Measurements from ENCODE around the gene C1orf210. TPM values are rescaled to one million over a fixed set of nuclear protein-coding genes. Genes with fewer than 3 reads are reported as not detected.

The C1orf210 gene
- total and polyA plus RNA-seq, 2 donors (not counting 1 experiment from before 2014, with no cell fraction given): not detected

DNA sequence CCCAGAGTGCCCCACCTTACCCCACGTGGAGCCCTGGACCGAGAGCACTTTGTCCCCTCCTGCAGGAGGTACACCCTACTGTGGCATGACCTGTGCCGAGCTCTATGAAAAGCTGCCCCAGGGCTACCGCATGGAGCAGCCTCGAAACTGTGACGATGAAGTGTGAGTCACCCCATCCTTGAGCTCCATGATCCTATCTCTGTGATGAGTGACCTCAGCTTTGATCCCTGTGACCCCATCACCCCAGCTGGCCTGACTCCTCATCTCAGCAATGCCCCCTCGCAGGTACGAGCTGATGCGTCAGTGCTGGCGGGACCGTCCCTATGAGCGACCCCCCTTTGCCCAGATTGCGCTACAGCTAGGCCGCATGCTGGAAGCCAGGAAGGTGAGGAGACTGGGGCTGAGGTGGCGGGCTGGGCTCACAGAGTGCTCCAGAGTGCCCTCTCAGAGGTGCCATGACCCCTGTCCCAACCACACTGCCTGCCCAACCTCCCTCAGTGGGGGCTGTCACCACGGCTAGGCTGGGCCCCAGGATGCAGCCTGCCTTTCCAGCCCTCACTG lies 36.0 kb upstream of the C1orf210 start:
- Histone ChIP-seq H3K9ac (ENCODE audit: low read length) (no peak overlapping the region), H3K4me2 (replicated peaks; ENCODE audit: low read depth, low read length, poor library complexity, severe bottlenecking) (no peak overlapping the region), H3K36me3 (replicated peaks in 1 of 2; ENCODE audit: control extremely low read depth in 1 of 2, control insufficient read depth in 1 of 2, extremely low read depth in 1 of 2, insufficient read depth in 2 of 2, low read length in 1 of 2) (no peaks in the 10 kb centered on the region), H3K9me3 (ENCODE audit: control extremely low read depth in 1 of 3, control insufficient read depth in 2 of 3, insufficient read depth in 1 of 3, low read length in 2 of 3) (peaks cover 0 to 6% (median 4%) of the 10 kb centered on the region in 3 donors), H3K27me3 (replicated peaks in 1 of 4; ENCODE audit: control extremely low read depth in 1 of 4, control insufficient read depth in 3 of 4, insufficient read depth in 4 of 4, low read length in 3 of 4) (no peaks in the 10 kb centered on the region), H3K4me3 (ENCODE audit: control extremely low read depth in 1 of 5, extremely low read depth in 1 of 5, insufficient read depth in 1 of 5, low read depth in 2 of 5, low read length in 4 of 5) (no peak overlapping the region), H3K79me2 (ENCODE audit: control insufficient read depth, insufficient read depth, low read length) (no peaks in the 10 kb centered on the region), H3K4me1 (ENCODE audit: control insufficient read depth in 2 of 2, insufficient read depth in 2 of 2, low read length in 2 of 2) (no peaks in the 10 kb centered on the region), H3K27ac (ENCODE audit: low read length in 2 of 2) (no peak overlapping the region), H2AFZ (ENCODE audit: insufficient read depth, low read depth, low read length, poor library complexity, severe bottlenecking) (no peak overlapping the region), H4K20me1 (ENCODE audit: control insufficient read depth, insufficient read depth, low read length, poor library complexity, severe bottlenecking) (no peaks in the 10 kb centered on the region)
- WGBS (ENCODE audit: insufficient coverage): 96% methylated on average over 14 of the region's 16 CpGs
- ChIA-PET POLR2A (no interaction called here), CTCF (interaction anchor here (1.0 kb wide), 1 partner anchor 94 kb away, joined by 6 read pairs; no protein-coding TSS in a partner anchor)
- H3K27me3 Mint-ChIP-seq: no peaks in the 10 kb centered on the region
- H3K4me1 Mint-ChIP-seq: no peaks in the 10 kb centered on the region
- intact Hi-C loops (cut with micrococcal nuclease): no loop called here
- H3K4me3 Mint-ChIP-seq: no peak overlapping the region
- DNase-seq: no peak
- no peak for TF ChIP-seq EZH2 (IDR thresholded peaks at IDR 0.05; ENCODE audit: borderline replicate concordance, insufficient read depth, low read depth, low read length, poor library complexity, severe bottlenecking)
- TF ChIP-seq CTCF (IDR thresholded peaks at IDR 0.05): no peak
- ATAC-seq (ENCODE audit: low read depth): no peak
- no peak overlapping the region for H3K27ac Mint-ChIP-seq
- peaks cover 6% of the 10 kb centered on the region for H3K9me3 Mint-ChIP-seq (ENCODE audit: insufficient read depth)

DNA sequence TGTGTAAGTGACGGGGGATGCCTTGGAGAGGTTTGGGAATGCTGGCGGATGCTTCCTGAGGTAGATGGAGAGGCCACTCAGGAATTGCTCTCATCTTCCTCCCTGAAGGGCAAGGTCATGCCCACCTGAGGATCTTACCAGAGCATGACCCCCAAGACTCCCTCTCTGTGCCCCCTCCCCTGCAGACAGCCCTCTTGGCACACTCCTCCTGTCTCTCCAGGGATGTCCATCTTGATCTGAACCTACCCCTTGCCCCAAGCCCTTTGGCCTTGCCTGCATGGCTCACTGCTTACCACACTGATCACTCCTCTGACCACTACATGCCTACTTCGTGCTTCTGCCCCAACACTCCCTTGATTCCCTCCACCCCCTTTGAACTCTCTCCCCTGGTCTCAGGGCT lies 34.4 kb upstream of the C1orf210 start:
- no peak for DNase-seq
- H3K27me3 ChIP-seq (replicated peaks in 1 of 4; ENCODE audit: control extremely low read depth in 1 of 4, control insufficient read depth in 3 of 4, insufficient read depth in 4 of 4, low read length in 3 of 4): no peaks in the 10 kb centered on the region
- no peak overlapping the region for H2AFZ ChIP-seq (ENCODE audit: insufficient read depth, low read depth, low read length, poor library complexity, severe bottlenecking)
- peaks cover 0 to 3% (median 0%) of the 10 kb centered on the region in 3 donors for H3K9me3 ChIP-seq (ENCODE audit: control extremely low read depth in 1 of 3, control insufficient read depth in 2 of 3, insufficient read depth in 1 of 3, low read length in 2 of 3)
- H3K4me1 Mint-ChIP-seq: no peaks in the 10 kb centered on the region
- no peak overlapping the region for H3K27ac ChIP-seq (ENCODE audit: low read length in 2 of 2)
- no peak overlapping the region for H3K4me2 ChIP-seq (replicated peaks; ENCODE audit: low read depth, low read length, poor library complexity, severe bottlenecking)
- TF ChIP-seq CTCF (IDR thresholded peaks at IDR 0.05): no peak
- TF ChIP-seq EZH2 (IDR thresholded peaks at IDR 0.05; ENCODE audit: borderline replicate concordance, insufficient read depth, low read depth, low read length, poor library complexity, severe bottlenecking): no peak
- H3K4me3 ChIP-seq (ENCODE audit: control extremely low read depth in 1 of 5, extremely low read depth in 1 of 5, insufficient read depth in 1 of 5, low read depth in 2 of 5, low read length in 4 of 5): no peak overlapping the region
- no peaks in the 10 kb centered on the region for H3K36me3 ChIP-seq (replicated peaks in 1 of 2; ENCODE audit: control extremely low read depth in 1 of 2, control insufficient read depth in 1 of 2, extremely low read depth in 1 of 2, insufficient read depth in 2 of 2, low read length in 1 of 2)
- H3K27ac Mint-ChIP-seq: no peak overlapping the region
- no peaks in the 10 kb centered on the region for H4K20me1 ChIP-seq (ENCODE audit: control insufficient read depth, insufficient read depth, low read length, poor library complexity, severe bottlenecking)
- H3K4me1 ChIP-seq (ENCODE audit: control insufficient read depth in 2 of 2, insufficient read depth in 2 of 2, low read length in 2 of 2): no peaks in the 10 kb centered on the region
- no peak for ATAC-seq (ENCODE audit: low read depth)
- ChIA-PET POLR2A (no interaction called here), CTCF (no interaction called here)
- H3K27me3 Mint-ChIP-seq: no peaks in the 10 kb centered on the region
- intact Hi-C loops (cut with micrococcal nuclease): no loop called here
- peaks cover 2% of the 10 kb centered on the region for H3K9me3 Mint-ChIP-seq (ENCODE audit: insufficient read depth)
- H3K79me2 ChIP-seq (ENCODE audit: control insufficient read depth, insufficient read depth, low read length): no peaks in the 10 kb centered on the region
- 100% methylated on average over 2 of the region's 3 CpGs for WGBS (ENCODE audit: insufficient coverage)
- H3K9ac ChIP-seq (ENCODE audit: low read length): no peak overlapping the region
- no peak overlapping the region for H3K4me3 Mint-ChIP-seq
